B cell (primary cell): ENCODE results near the gene TRAF3. TPM values are rescaled to one million over a fixed set of nuclear protein-coding genes. Genes with fewer than 3 reads are reported as not detected.

Source experiments
- ATAC-seq: fragments of 200-7000 bp; cut with Tn5 transposase; one replicate; pipeline ENCODE4 v1.10.0; 2021; ENCODE audit warnings: low read depth, mild to moderate bottlenecking, moderate number of reproducible peaks, moderate library complexity
- CTCF ChIA-PET: fragments of 350-600 bp; sonication (Branson Sonifier 250); formaldehyde crosslinking; loops from one replicate; lab custom pipeline; 2021; ENCODE audit warnings: antibody characterized with exemption, inconsistent platforms; lab: Charles Lee
- POLR2A ChIA-PET: fragments of 350-600 bp; sonication (Branson Sonifier 250); formaldehyde crosslinking; loops from one replicate; lab custom pipeline; 2021; ENCODE audit warnings: antibody characterized with exemption; lab: Charles Lee
- DNase-seq: peaks from one replicate; pipeline ENCODE4 v3.0.0; 2013
- H2AFZ ChIP-seq: 2 replicates; pipeline ENCODE4 v1.6.1; 2012; ENCODE audit warnings: mild to moderate bottlenecking, low read depth, low read length; ENCODE audit not compliant: insufficient read depth, poor library complexity, severe bottlenecking
- H3K27ac ChIP-seq, 2 donors: 1 replicate in 1 of 2; 2 replicates in 1 of 2; pipeline ENCODE4 v1.5.1; 2012 to 2013; ENCODE audit warnings: low read length in 2 of 2, mild to moderate bottlenecking in 2 of 2, moderate library complexity in 1 of 2
- H3K27me3 ChIP-seq, 4 experiments: fragments of 200-600 bp in 1 of 4; sonication (generic) in 1 of 4; replicated peaks in 1 of 4; 1 replicate in 2 of 4; 2 replicates in 2 of 4; pipeline versions ENCODE4 v1.6.1 to v1.7.0; 2013 to 2016; ENCODE audit warnings: low read length in 3 of 4, mild to moderate bottlenecking in 2 of 4, mixed read lengths in 1 of 4, moderate library complexity in 1 of 4; ENCODE audit not compliant: insufficient read depth in 4 of 4, control insufficient read depth in 3 of 4; ENCODE audit errors: control extremely low read depth in 1 of 4
- H3K36me3 ChIP-seq, 2 experiments: replicated peaks in 1 of 2; 1 replicate in 1 of 2; 2 replicates in 1 of 2; pipeline versions ENCODE4 v1.6.1 to v1.7.1; 2013; ENCODE audit warnings: low read length in 1 of 2; ENCODE audit not compliant: insufficient read depth in 2 of 2, control insufficient read depth in 1 of 2; ENCODE audit errors: control extremely low read depth in 1 of 2, extremely low read depth in 1 of 2
- H3K4me1 ChIP-seq, 2 donors: fragments of 200-600 bp in 1 of 2; sonication (generic) in 1 of 2; 1 replicate in 1 of 2; 2 replicates in 1 of 2; pipeline versions ENCODE4 v1.5.1 to v1.6.1; 2013 to 2017; ENCODE audit warnings: low read length in 2 of 2; ENCODE audit not compliant: control insufficient read depth in 2 of 2, insufficient read depth in 2 of 2
- H3K4me2 ChIP-seq: replicated peaks from 2 replicates; pipeline ENCODE3; 2012; ENCODE audit warnings: mild to moderate bottlenecking, low read depth, low read length; ENCODE audit not compliant: poor library complexity, severe bottlenecking
- H3K4me3 ChIP-seq, 5 experiments: fragments of 200-600 bp in 1 of 5; sonication (generic) in 1 of 5; 1 replicate in 3 of 5; 2 replicates in 2 of 5; pipeline versions ENCODE4 v1.5.1 to v1.7.0; 2011 to 2016; ENCODE audit warnings: low read length in 4 of 5, mild to moderate bottlenecking in 4 of 5, low read depth in 2 of 5, control low read depth in 1 of 5, moderate library complexity in 1 of 5; ENCODE audit not compliant: insufficient read depth in 1 of 5; ENCODE audit errors: control extremely low read depth in 1 of 5, extremely low read depth in 1 of 5
- H3K79me2 ChIP-seq: fragments of 200-600 bp; sonication (generic); one replicate; pipeline ENCODE4 v1.6.0; 2016; ENCODE audit warnings: low read length; ENCODE audit not compliant: control insufficient read depth, insufficient read depth
- H3K9ac ChIP-seq: fragments of 200-600 bp; sonication (generic); 2 replicates; pipeline ENCODE4 v1.6.1; 2017; ENCODE audit warnings: mild to moderate bottlenecking, low read length, moderate library complexity
- H3K9me3 ChIP-seq, 3 donors: one replicate each; pipeline versions ENCODE4 v1.6.1 to v1.7.1; 2013; ENCODE audit warnings: low read length in 2 of 3; ENCODE audit not compliant: control insufficient read depth in 2 of 3, insufficient read depth in 1 of 3; ENCODE audit errors: control extremely low read depth in 1 of 3
- H4K20me1 ChIP-seq: 2 replicates; pipeline ENCODE4 v1.6.0; 2012; ENCODE audit warnings: mild to moderate bottlenecking, low read length; ENCODE audit not compliant: insufficient read depth, control insufficient read depth, poor library complexity, severe bottlenecking
- H3K27ac Mint-ChIP-seq: one replicate; pipeline ENCODE4 v1.8.0; 2021; ENCODE audit warnings: mixed read lengths
- H3K27me3 Mint-ChIP-seq: one replicate; pipeline ENCODE4 v1.8.0; 2021; ENCODE audit warnings: mixed read lengths
- H3K4me1 Mint-ChIP-seq: one replicate; pipeline ENCODE4 v1.8.0; 2021; ENCODE audit warnings: mixed read lengths
- H3K4me3 Mint-ChIP-seq: one replicate; pipeline ENCODE4 v1.8.0; 2021; ENCODE audit warnings: mixed read lengths
- H3K9me3 Mint-ChIP-seq: one replicate; pipeline ENCODE4 v1.8.0; 2022; ENCODE audit warnings: mixed read lengths; ENCODE audit not compliant: insufficient read depth
- CTCF ChIP-seq: fragments of 200-600 bp; IDR thresholded peaks from one replicate; pipeline ENCODE4 v1.8.0; 2022; ENCODE audit warnings: antibody characterized with exemption, mild to moderate bottlenecking
- EZH2 ChIP-seq: IDR thresholded peaks from 2 replicates; pipeline ENCODE4 v1.6.1; 2012; ENCODE audit warnings: borderline replicate concordance, low read depth, mild to moderate bottlenecking, moderate library complexity, low read length; ENCODE audit not compliant: insufficient read depth, poor library complexity, severe bottlenecking
- WGBS: methylation state at CpG from one replicate; pipeline ENCODE4 v1.1.5; 2013; ENCODE audit warnings: missing lambda C conversion rate; ENCODE audit not compliant: insufficient coverage; 5-methylcytosine and 5-hydroxymethylcytosine counted together
- intact Hi-C: fragments of 100-400 bp; cut with micrococcal nuclease; formaldehyde crosslinking; loops from one replicate; pipeline ENCODE4 v1.10.0; 2022
- polyA plus RNA-seq: library from polyadenylated mRNA; depleted of rRNA; stranded (reverse); fragments of >200 nt; gene quantifications from 2 replicates; pipeline ENCODE4 v1.2.3, GENCODE V29; 2012
- total RNA-seq, 2 donors: library from RNA; stranded (reverse); fragments of 120-200 nt in 1 of 2; gene quantifications; 1 replicate in 1 of 2; 2 replicates in 1 of 2; pipeline versions ENCODE4 v1.2.3 to v1.2.4, GENCODE V29; 2013 to 2022

Gene TRAF3
- total and polyA plus RNA-seq, 2 donors (not counting 1 experiment from before 2014, with no cell fraction given): 42.8 to 89.8 TPM

- Histone ChIP-seq H3K79me2 (peaks cover 3% of the 10 kb centered on the region), H2AFZ (no peak overlapping the region), H3K9ac (no peak overlapping the region), H3K9me3 (no peaks in the 10 kb centered on the region), H3K4me3 (no peak overlapping the region), H3K4me1 (no peaks in the 10 kb centered on the region), H3K4me2 (no peak overlapping the region), H3K36me3 (peaks cover 2 to 79% of the 10 kb centered on the region in 2 experiments), H4K20me1 (no peaks in the 10 kb centered on the region), H3K27me3 (no peaks in the 10 kb centered on the region), H3K27ac (no peak overlapping the region)
- no peaks in the 10 kb centered on the region for H3K9me3 Mint-ChIP-seq
- TF ChIP-seq CTCF (no peak), EZH2 (no peak)
- no peak overlapping the region for H3K4me3 Mint-ChIP-seq
- WGBS: 92% methylated on average over 3 of the region's 4 CpGs
- H3K27me3 Mint-ChIP-seq: no peaks in the 10 kb centered on the region
- no peaks in the 10 kb centered on the region for H3K4me1 Mint-ChIP-seq
- DNase-seq: no peak
- no peak for ATAC-seq
- ChIA-PET POLR2A (no interaction called here), CTCF (interaction anchor here (1.0 kb wide), 1 partner anchor 106 kb away, joined by 3 read pairs; no protein-coding TSS in a partner anchor)
- intact Hi-C loops: no loop called here
- H3K27ac Mint-ChIP-seq: no peak overlapping the region
Measured at GRCh38 chr14:102891556-102891955, 114.3 kb downstream of the TRAF3 start.

- no peak overlapping the region for H3K27ac ChIP-seq
- POLR2A ChIA-PET: no interaction called here
- CTCF ChIA-PET: no interaction called here
- no peaks in the 10 kb centered on the region for H4K20me1 ChIP-seq
- DNase-seq (no peak), ATAC-seq (no peak)
- H3K36me3 ChIP-seq: peaks cover 2 to 79% of the 10 kb centered on the region in 2 experiments
- peaks cover 4 to 5% of the 10 kb centered on the region in 2 donors for H3K4me1 ChIP-seq
- no peak overlapping the region for H3K9ac ChIP-seq
- no peaks in the 10 kb centered on the region for H3K9me3 Mint-ChIP-seq
- WGBS: 97% methylated on average over 7 of the region's 8 CpGs
- no peak overlapping the region for H3K4me3 ChIP-seq
- H3K4me1 Mint-ChIP-seq: peaks cover 4% of the 10 kb centered on the region
- no peak overlapping the region for H3K4me3 Mint-ChIP-seq
- H3K27me3 ChIP-seq: no peaks in the 10 kb centered on the region
- H3K79me2 ChIP-seq: peaks cover 3% of the 10 kb centered on the region
- H3K4me2 ChIP-seq: no peak overlapping the region
- no peak for TF ChIP-seq CTCF
- no peak for TF ChIP-seq EZH2
- H2AFZ ChIP-seq: no peak overlapping the region
- no peaks in the 10 kb centered on the region for H3K9me3 ChIP-seq
- H3K27ac Mint-ChIP-seq: no peak overlapping the region
- H3K27me3 Mint-ChIP-seq: no peaks in the 10 kb centered on the region
- intact Hi-C loops: no loop called here
Measured at GRCh38 chr14:102892651-102893050, 115.4 kb downstream of the TRAF3 start.
